Measurements from ENCODE around the gene EML3. TPM values are rescaled to one million over a fixed set of nuclear protein-coding genes. Genes with fewer than 3 reads are reported as not detected.
"Not testable (repeated sequence)": the region's sequence is repeated elsewhere in the genome, so short reads cannot be mapped to it uniquely, and the experiment has no call there.

Gene EML3
- total and polyA plus RNA-seq, 4 donors = 15.7 to 182 (median 114) TPM

DNA sequence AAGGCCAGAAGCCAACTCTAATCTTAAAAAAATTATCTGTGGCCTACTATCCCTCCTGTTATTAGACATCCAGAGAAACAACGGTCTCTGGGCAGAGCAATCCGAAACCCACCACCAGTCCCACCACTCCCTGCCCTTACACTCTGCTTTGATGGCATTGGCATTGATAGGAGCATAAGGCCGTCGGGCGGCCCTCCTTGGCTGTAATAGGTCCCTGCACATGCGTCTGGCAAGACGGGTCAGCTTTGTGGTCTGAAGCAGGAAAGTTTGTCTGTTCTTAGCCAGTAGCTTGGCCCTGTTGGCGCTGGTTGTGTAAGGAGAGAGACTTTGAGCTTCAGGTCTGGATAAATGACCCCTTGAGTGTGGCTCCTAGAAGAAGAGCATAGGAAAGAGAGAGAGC, 17.5 kb downstream of the EML3 start:
- DNase-seq = peak in 1 of 2 donors; percentile 32
- Histone ChIP-seq H3K27ac (ENCODE audit: low read depth in 1 of 2, low read length in 2 of 2) (no peak overlapping the region), H3K36me3 (ENCODE audit: control insufficient read depth in 1 of 2, insufficient read depth in 2 of 2, low read length in 1 of 2) (peaks cover 3 to 4% of the 10 kb centered on the region in 2 donors), H3K4me3 (ENCODE audit: low read length in 2 of 2) (no peak overlapping the region), H3K9me3 (ENCODE audit: control insufficient read depth, low read length) (no peaks in the 10 kb centered on the region), H3K4me1 (ENCODE audit: control insufficient read depth in 1 of 2, insufficient read depth in 2 of 2, low read length in 2 of 2) (no peaks in the 10 kb centered on the region), H3K27me3 (ENCODE audit: control insufficient read depth in 1 of 2, insufficient read depth in 2 of 2, low read length in 1 of 2) (no peaks in the 10 kb centered on the region)
- WGBS, 2 donors = 80 to 83% methylated on average over 8 of the region's 8 CpGs
- ATAC-seq (ENCODE audit: low FRiP score) = no peak
- intact Hi-C loops (cut with DNase I) = loop anchor here in 1 of 2 donors (5.0 kb wide), 1 partner anchor 112 kb away; the partner anchor contains the start of genes BSCL2 and GNG3

GRCh38 chr11:62593434-62594044, 19.0 kb downstream of the EML3 start:
- peak; percentile 90 to 91 for DNase-seq
- 58 to 59% methylated on average over 13 of the region's 13 CpGs for WGBS, 2 donors
- intact Hi-C loops (cut with DNase I) = no loop called here

DNA sequence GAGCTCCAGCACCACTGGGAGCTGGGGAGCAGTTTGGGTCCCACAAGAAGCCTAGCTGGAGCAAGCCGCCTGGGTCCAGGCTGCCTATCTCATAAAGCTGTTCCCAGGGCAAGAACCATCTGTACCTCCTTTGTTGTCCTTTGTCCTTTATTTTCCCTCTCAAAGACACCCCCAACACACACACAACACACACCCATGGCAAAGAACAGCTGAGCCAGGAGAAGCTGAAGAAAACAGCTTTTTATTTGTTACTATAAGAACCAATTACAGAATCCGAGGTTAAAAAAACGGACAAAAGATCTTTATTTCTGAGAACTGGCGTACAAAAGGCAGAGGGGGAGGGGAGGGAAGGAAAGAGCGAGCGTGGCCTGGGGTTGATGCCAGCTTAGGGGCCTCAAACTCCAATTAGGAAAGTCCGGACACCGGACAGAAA, 19.6 kb downstream of the EML3 start:
- Histone ChIP-seq H3K9me3 (ENCODE audit: control insufficient read depth, low read length) (no peaks in the 10 kb centered on the region), H3K27ac (ENCODE audit: low read depth in 1 of 2, low read length in 2 of 2) (no peak overlapping the region), H3K36me3 (ENCODE audit: control insufficient read depth in 1 of 2, insufficient read depth in 2 of 2, low read length in 1 of 2) (peaks cover 0 to 4% of the 10 kb centered on the region in 2 donors), H3K4me1 (ENCODE audit: control insufficient read depth in 1 of 2, insufficient read depth in 2 of 2, low read length in 2 of 2) (no peaks in the 10 kb centered on the region), H3K4me3 (ENCODE audit: low read length in 2 of 2) (no peak overlapping the region), H3K27me3 (ENCODE audit: control insufficient read depth in 1 of 2, insufficient read depth in 2 of 2, low read length in 1 of 2) (no peaks in the 10 kb centered on the region)
- WGBS, 2 donors = 76 to 78% methylated on average over 8 of the region's 8 CpGs
- intact Hi-C loops (cut with DNase I) = no loop called here
- peak in 1 of 2 donors; percentile 33 for DNase-seq
- ATAC-seq (ENCODE audit: low FRiP score) = no peak

More at GRCh38 chr11:62593434-62594044, 19.0 kb downstream of the EML3 start:
- Histone ChIP-seq H3K27me3 (ENCODE audit: control insufficient read depth in 1 of 2, insufficient read depth in 2 of 2, low read length in 1 of 2) (no peaks in the 10 kb centered on the region), H3K4me3 (ENCODE audit: low read length in 2 of 2) (no peak overlapping the region), H3K4me1 (ENCODE audit: control insufficient read depth in 1 of 2, insufficient read depth in 2 of 2, low read length in 2 of 2) (no peaks in the 10 kb centered on the region), H3K27ac (ENCODE audit: low read depth in 1 of 2, low read length in 2 of 2) (no peak overlapping the region), H3K36me3 (ENCODE audit: control insufficient read depth in 1 of 2, insufficient read depth in 2 of 2, low read length in 1 of 2) (peaks cover 3 to 4% of the 10 kb centered on the region in 2 donors), H3K9me3 (ENCODE audit: control insufficient read depth, low read length) (no peaks in the 10 kb centered on the region)
- no peak for ATAC-seq (ENCODE audit: low FRiP score)

GRCh38 chr11:62592146-62592815, 20.3 kb downstream of the EML3 start:
- intact Hi-C loops (cut with DNase I) = no loop called here
- Histone ChIP-seq H3K9me3 (ENCODE audit: control insufficient read depth, low read length) (no peaks in the 10 kb centered on the region), H3K4me1 (ENCODE audit: control insufficient read depth in 1 of 2, insufficient read depth in 2 of 2, low read length in 2 of 2) (no peaks in the 10 kb centered on the region), H3K27ac (ENCODE audit: low read depth in 1 of 2, low read length in 2 of 2) (peak overlapping the region; percentile 58 to 78), H3K27me3 (ENCODE audit: control insufficient read depth in 1 of 2, insufficient read depth in 2 of 2, low read length in 1 of 2) (no peaks in the 10 kb centered on the region), H3K36me3 (ENCODE audit: control insufficient read depth in 1 of 2, insufficient read depth in 2 of 2, low read length in 1 of 2) (peaks cover 0 to 4% of the 10 kb centered on the region in 2 donors), H3K4me3 (ENCODE audit: low read length in 2 of 2) (peak overlapping the region in 1 of 2 donors; percentile 3)
- WGBS, 2 donors = 12 to 14% methylated on average over 17 of the region's 17 CpGs
- ATAC-seq (ENCODE audit: low FRiP score) (no peak), DNase-seq (no peak)

- Histone ChIP-seq H3K36me3 (ENCODE audit: control insufficient read depth in 1 of 2, insufficient read depth in 2 of 2, low read length in 1 of 2) (peaks cover 0 to 4% of the 10 kb centered on the region in 2 donors), H3K27me3 (ENCODE audit: control insufficient read depth in 1 of 2, insufficient read depth in 2 of 2, low read length in 1 of 2) (no peaks in the 10 kb centered on the region), H3K27ac (ENCODE audit: low read depth in 1 of 2, low read length in 2 of 2) (peak within 1 kb of the TSS; percentile 78 to 84), H3K4me3 (ENCODE audit: low read length in 2 of 2) (peak within 1 kb of the TSS; percentile 78 to 87), H3K4me1 (ENCODE audit: control insufficient read depth in 1 of 2, insufficient read depth in 2 of 2, low read length in 2 of 2) (no peaks in the 10 kb centered on the region), H3K9me3 (ENCODE audit: control insufficient read depth, low read length) (no peaks in the 10 kb centered on the region)
- WGBS, 2 donors = 0 to 1% methylated on average over 58 of the region's 58 CpGs
- DNase-seq (peak; percentile 97), ATAC-seq (ENCODE audit: low FRiP score) (peak; percentile 97)
- intact Hi-C loops (cut with DNase I) = no loop called here
These were observed 21.0 kb downstream of the EML3 start, which contains the start of gene TUT1 for GRCh38 chr11:62591448-62592145. TUT1 (minus strand) TSS chr11:62591523; CDS start chr11:62591485, 38 bp downstream.

GRCh38 chr11:62588966-62589637, 23.5 kb downstream of the EML3 start:
- intact Hi-C loops (cut with DNase I) = no loop called here
- 55% methylated on average over 18 of the region's 18 CpGs for WGBS, 2 donors
- DNase-seq (peak; percentile 32 to 46), ATAC-seq (ENCODE audit: low FRiP score) (no peak)
- no peak overlapping the region for H3K4me3 ChIP-seq (ENCODE audit: low read length in 2 of 2)
- H3K4me1 ChIP-seq (ENCODE audit: control insufficient read depth in 1 of 2, insufficient read depth in 2 of 2, low read length in 2 of 2) = no peaks in the 10 kb centered on the region
- H3K36me3 ChIP-seq (ENCODE audit: control insufficient read depth in 1 of 2, insufficient read depth in 2 of 2, low read length in 1 of 2) = no peaks in the 10 kb centered on the region
- no peaks in the 10 kb centered on the region for H3K9me3 ChIP-seq (ENCODE audit: control insufficient read depth, low read length)
- H3K27ac ChIP-seq (ENCODE audit: low read depth in 1 of 2, low read length in 2 of 2) = no peak overlapping the region
- no peaks in the 10 kb centered on the region for H3K27me3 ChIP-seq (ENCODE audit: control insufficient read depth in 1 of 2, insufficient read depth in 2 of 2, low read length in 1 of 2)

DNA sequence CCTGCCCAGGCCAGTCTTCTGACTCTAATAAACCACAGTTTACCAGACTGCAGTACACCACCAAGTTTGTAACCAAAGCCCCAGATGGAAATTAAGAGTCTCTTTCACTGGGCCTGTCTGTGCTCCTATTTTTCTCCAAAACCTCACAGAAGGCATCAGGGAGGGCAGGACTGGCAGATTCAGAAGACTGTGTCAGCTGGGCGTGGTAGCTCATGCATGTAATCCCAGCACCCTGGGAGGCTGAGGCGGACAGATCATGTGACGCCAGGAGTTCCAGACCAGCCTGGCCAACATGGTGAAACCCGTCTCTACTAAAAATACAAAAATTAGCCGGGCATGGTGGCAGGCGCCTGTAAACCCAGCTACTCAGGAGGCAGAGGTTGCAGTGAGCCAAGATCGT, 27.2 kb downstream of the EML3 start:
- H3K4me3 ChIP-seq (ENCODE audit: low read length in 2 of 2); H3K4me1 ChIP-seq (ENCODE audit: control insufficient read depth in 1 of 2, insufficient read depth in 2 of 2, low read length in 2 of 2); H3K36me3 ChIP-seq (ENCODE audit: control insufficient read depth in 1 of 2, insufficient read depth in 2 of 2, low read length in 1 of 2); intact Hi-C loops (cut with DNase I); H3K27me3 ChIP-seq (ENCODE audit: control insufficient read depth in 1 of 2, insufficient read depth in 2 of 2, low read length in 1 of 2); H3K9me3 ChIP-seq (ENCODE audit: control insufficient read depth, low read length); ATAC-seq (ENCODE audit: low FRiP score); H3K27ac ChIP-seq (ENCODE audit: low read depth in 1 of 2, low read length in 2 of 2): not testable (repeated sequence)
- DNase-seq = peak in 1 of 2 donors; percentile 36
- 92% methylated on average over 7 of the region's 7 CpGs for WGBS, 2 donors

- ATAC-seq (ENCODE audit: low FRiP score); intact Hi-C loops (cut with DNase I); DNase-seq; H3K4me3 ChIP-seq (ENCODE audit: low read length in 2 of 2); H3K4me1 ChIP-seq (ENCODE audit: control insufficient read depth in 1 of 2, insufficient read depth in 2 of 2, low read length in 2 of 2); H3K9me3 ChIP-seq (ENCODE audit: control insufficient read depth, low read length); H3K27me3 ChIP-seq (ENCODE audit: control insufficient read depth in 1 of 2, insufficient read depth in 2 of 2, low read length in 1 of 2); H3K27ac ChIP-seq (ENCODE audit: low read depth in 1 of 2, low read length in 2 of 2); H3K36me3 ChIP-seq (ENCODE audit: control insufficient read depth in 1 of 2, insufficient read depth in 2 of 2, low read length in 1 of 2): not testable (repeated sequence)
- WGBS, 2 donors = 96 to 97% methylated on average over 4 of the region's 4 CpGs
These were observed 30.8 kb downstream of the EML3 start for GRCh38 chr11:62581735-62582134.

Measured in aorta (tissue), 5 donors.